ENCODE measurements around the gene VILL.

Gene VILL

GRCh38 chr3:38040401-38040800 is 49.8 kb downstream of the VILL start:
- H3K36me3 ChIP-seq, result no peaks in the 10 kb centered on the region
- H3K4me1 ChIP-seq (ENCODE audit: control insufficient read depth in 1 of 2, insufficient read depth in 1 of 2, low read depth in 1 of 2, low read length in 1 of 2), result peaks cover 34% of the 10 kb centered on the region in 2 experiments
- no peaks in the 10 kb centered on the region for H3K27me3 ChIP-seq
- H3K27ac ChIP-seq, result peak overlapping the region; percentile 89
- H3K9me3 ChIP-seq, result no peaks in the 10 kb centered on the region
- TF ChIP-seq CTCF (IDR thresholded peaks at IDR 0.05), result no peak
- peak overlapping the region; percentile 72 to 76 for H3K4me3 ChIP-seq (ENCODE audit: low read depth in 1 of 2, low read length in 1 of 2)

GRCh38 chr3:38043486-38043885 is 52.9 kb downstream of the VILL start:
- H3K27ac ChIP-seq, result no peak overlapping the region

GRCh38 chr3:38046027-38046426 is 55.4 kb downstream of the VILL start:
- Histone ChIP-seq H3K4me1 (ENCODE audit: control insufficient read depth in 1 of 2, insufficient read depth in 1 of 2, low read depth in 1 of 2, low read length in 1 of 2) (peaks cover 9 to 12% of the 10 kb centered on the region in 2 experiments), H3K4me3 (ENCODE audit: low read depth in 1 of 2, low read length in 1 of 2) (no peak overlapping the region), H3K27ac (no peak overlapping the region), H3K27me3 (no peaks in the 10 kb centered on the region), H3K9me3 (no peaks in the 10 kb centered on the region), H3K36me3 (no peaks in the 10 kb centered on the region)
- TF ChIP-seq CTCF (IDR thresholded peaks at IDR 0.05), result no peak

More at GRCh38 chr3:38043486-38043885, 52.9 kb downstream of the VILL start:
- TF ChIP-seq CTCF (IDR thresholded peaks at IDR 0.05), result no peak
- no peak overlapping the region for H3K4me3 ChIP-seq (ENCODE audit: low read depth in 1 of 2, low read length in 1 of 2)
- no peaks in the 10 kb centered on the region for H3K36me3 ChIP-seq
- H3K27me3 ChIP-seq, result no peaks in the 10 kb centered on the region
- H3K4me1 ChIP-seq (ENCODE audit: control insufficient read depth in 1 of 2, insufficient read depth in 1 of 2, low read depth in 1 of 2, low read length in 1 of 2), result peaks cover 28 to 32% of the 10 kb centered on the region in 2 experiments
- no peaks in the 10 kb centered on the region for H3K9me3 ChIP-seq

GRCh38 chr3:38046821-38047220 is 56.2 kb downstream of the VILL start:
- no peaks in the 10 kb centered on the region for H3K36me3 ChIP-seq
- no peaks in the 10 kb centered on the region for H3K27me3 ChIP-seq

GRCh38 chr3:38047896-38048295 is 57.3 kb downstream of the VILL start:
- Histone ChIP-seq H3K27ac (no peak overlapping the region), H3K27me3 (no peaks in the 10 kb centered on the region), H3K4me3 (ENCODE audit: low read depth in 1 of 2, low read length in 1 of 2) (no peak overlapping the region), H3K36me3 (no peaks in the 10 kb centered on the region), H3K4me1 (ENCODE audit: control insufficient read depth in 1 of 2, insufficient read depth in 1 of 2, low read depth in 1 of 2, low read length in 1 of 2) (peaks cover 9 to 12% of the 10 kb centered on the region in 2 experiments), H3K9me3 (no peaks in the 10 kb centered on the region)
- TF ChIP-seq CTCF (IDR thresholded peaks at IDR 0.05), result no peak

More at GRCh38 chr3:38046821-38047220, 56.2 kb downstream of the VILL start:
- Histone ChIP-seq H3K4me3 (ENCODE audit: low read depth in 1 of 2, low read length in 1 of 2) (no peak overlapping the region), H3K9me3 (no peaks in the 10 kb centered on the region), H3K27ac (no peak overlapping the region), H3K4me1 (ENCODE audit: control insufficient read depth in 1 of 2, insufficient read depth in 1 of 2, low read depth in 1 of 2, low read length in 1 of 2) (peaks cover 9 to 12% of the 10 kb centered on the region in 2 experiments)
- no peak for TF ChIP-seq CTCF (IDR thresholded peaks at IDR 0.05)

Data from neutrophil (primary cell).